Esophagus mucosa (tissue), 1 donor: Measurements from ENCODE around the gene BARX1. TPM values are rescaled to one million over a fixed set of nuclear protein-coding genes. Genes with fewer than 3 reads are reported as not detected.
"Not testable (repeated sequence)": the region's sequence is repeated elsewhere in the genome, so short reads cannot be mapped to it uniquely, and the experiment has no call there.

Experiments used
- ATAC-seq: fragments of 200-7000 bp; cut with Tn5 transposase; one replicate; pipeline ENCODE4 v1.9.1; 2020
- total RNA-seq: library from RNA; stranded (reverse); gene quantifications from one replicate; pipeline ENCODE4 v1.2.4, GENCODE V29; 2023
- donor health status: DM: yes; HTN: yes; CAD: no.

BARX1 gene
- total RNA-seq, result 0.12 TPM

GRCh38 chr9:93955111-93955980, at the start of gene BARX1:
Gene BARX1 (minus strand): TSS chr9:93955355. CDS start chr9:93955146, 209 bp downstream.
- ATAC-seq, result no peak

- ATAC-seq, result no peak
Measured at GRCh38 chr9:94002316-94003140, 47.4 kb upstream of the BARX1 start.

- ATAC-seq, result no peak
Measured at GRCh38 chr9:93996863-93997262, 41.7 kb upstream of the BARX1 start.

GRCh38 chr9:93996367-93996766, 41.2 kb upstream of the BARX1 start:
- no peak for ATAC-seq

- no peak for ATAC-seq
Measured at GRCh38 chr9:93994545-93994944, 39.4 kb upstream of the BARX1 start.

GRCh38 chr9:93994132-93994531, 39.0 kb upstream of the BARX1 start:
- ATAC-seq, result no peak

GRCh38 chr9:93992830-93993229, 37.7 kb upstream of the BARX1 start:
- ATAC-seq, result no peak

GRCh38 chr9:93990448-93990847, 35.3 kb upstream of the BARX1 start:
- ATAC-seq, result no peak

- ATAC-seq, result no peak
Measured at GRCh38 chr9:93988056-93988455, 32.9 kb upstream of the BARX1 start.

- ATAC-seq, result no peak
Measured at GRCh38 chr9:93984860-93985259, 29.7 kb upstream of the BARX1 start.

GRCh38 chr9:93983875-93984274, 28.7 kb upstream of the BARX1 start:
- ATAC-seq, result no peak

- no peak for ATAC-seq
Measured at GRCh38 chr9:93979721-93980120, 24.6 kb upstream of the BARX1 start.

GRCh38 chr9:93978551-93978950, 23.4 kb upstream of the BARX1 start:
- peak; percentile 42 for ATAC-seq

- ATAC-seq, result peak; percentile 42
Measured at GRCh38 chr9:93976973-93977372, 21.8 kb upstream of the BARX1 start.

- ATAC-seq, result no peak
Measured at GRCh38 chr9:93976081-93976480, 20.9 kb upstream of the BARX1 start.

GRCh38 chr9:93975262-93975661, 20.1 kb upstream of the BARX1 start:
- no peak for ATAC-seq

GRCh38 chr9:93974151-93974550, 19.0 kb upstream of the BARX1 start:
- no peak for ATAC-seq

- not testable (repeated sequence) for ATAC-seq
Measured at GRCh38 chr9:93972655-93973054, 17.5 kb upstream of the BARX1 start.

- ATAC-seq, result no peak
Measured at GRCh38 chr9:93969328-93969661, 14.1 kb upstream of the BARX1 start.

- no peak for ATAC-seq
Measured at GRCh38 chr9:93968451-93969327, 13.5 kb upstream of the BARX1 start.

- no peak for ATAC-seq
Measured at GRCh38 chr9:93967020-93967803, 12.1 kb upstream of the BARX1 start.
